ENCODE results near the gene CORO2B. TPM values are rescaled to one million over a fixed set of nuclear protein-coding genes. Genes with fewer than 3 reads are reported as not detected.
"Not testable (repeated sequence)": the region's sequence is repeated elsewhere in the genome, so short reads cannot be mapped to it uniquely, and the experiment has no call there.

The CORO2B gene
- total RNA-seq, 1 donor from 2014 or later: 3.9 TPM

DNA sequence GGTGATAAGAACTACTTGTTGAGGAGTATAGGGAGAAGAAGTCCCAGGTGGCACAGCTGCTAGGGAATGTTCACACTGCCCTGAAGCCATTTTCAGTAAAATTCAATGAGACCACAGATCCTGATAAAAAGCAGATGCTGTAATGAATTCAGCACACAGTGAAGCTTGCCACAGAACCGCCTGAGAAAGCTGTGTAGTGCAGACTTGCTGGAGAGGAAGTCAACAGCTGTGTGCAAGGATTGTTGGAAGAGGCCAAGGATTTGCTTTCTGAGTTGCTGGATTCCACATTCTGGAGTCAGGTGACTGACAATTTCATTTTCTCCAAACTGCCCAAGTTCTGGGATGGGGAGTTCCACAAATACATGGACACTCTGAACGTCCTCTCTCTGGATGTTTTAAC lies 171.0 kb downstream of the CORO2B start:
- no peaks in the 10 kb centered on the region for H3K4me1 Mint-ChIP-seq (ENCODE audit: unreplicated experiment)
- DNase-seq (ENCODE audit: extremely low spot score, unreplicated experiment): peak; percentile 22
- no peak overlapping the region for H3K4me3 Mint-ChIP-seq
- H3K36me3 Mint-ChIP-seq: no peaks in the 10 kb centered on the region
- H3K27me3 Mint-ChIP-seq: peaks cover 1% of the 10 kb centered on the region
- no peak overlapping the region for H3K27ac Mint-ChIP-seq
- H3K9me3 Mint-ChIP-seq: no peaks in the 10 kb centered on the region
- no peak for TF ChIP-seq CTCF (conservative IDR thresholded peaks at IDR 0.05)

DNA sequence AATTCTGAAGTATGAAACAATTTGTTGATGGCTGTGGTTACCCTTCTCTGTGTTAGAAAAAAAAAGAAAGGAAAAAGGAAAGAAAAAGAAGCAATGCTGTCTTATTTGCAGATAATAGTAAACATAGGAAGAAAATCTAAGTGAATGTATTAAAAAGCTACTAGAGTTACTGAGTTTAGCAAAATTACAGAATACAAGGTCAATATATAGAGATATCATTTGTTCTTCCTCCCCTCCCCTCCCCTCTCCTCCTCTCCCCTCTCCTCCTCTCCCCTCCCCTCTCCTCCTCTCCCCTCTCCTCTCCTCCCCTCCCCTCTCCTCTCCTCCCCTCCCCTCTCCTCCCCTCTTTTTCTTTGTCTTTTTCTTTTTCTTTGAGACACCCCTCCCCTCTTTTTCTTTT lies 172.8 kb downstream of the CORO2B start:
- no peaks in the 10 kb centered on the region for H3K9me3 Mint-ChIP-seq
- no peak overlapping the region for H3K4me3 Mint-ChIP-seq
- DNase-seq (ENCODE audit: extremely low spot score, unreplicated experiment): no peak
- TF ChIP-seq CTCF (conservative IDR thresholded peaks at IDR 0.05): no peak
- peaks cover 2% of the 10 kb centered on the region for H3K27me3 Mint-ChIP-seq
- H3K36me3 Mint-ChIP-seq: no peaks in the 10 kb centered on the region
- no peak overlapping the region for H3K27ac Mint-ChIP-seq
- H3K4me1 Mint-ChIP-seq (ENCODE audit: unreplicated experiment): no peaks in the 10 kb centered on the region

GRCh38 chr15:68755731-68756130 lies 176.9 kb downstream of the CORO2B start:
- DNase-seq (ENCODE audit: extremely low spot score, unreplicated experiment): peak; percentile 3
- peaks cover 2% of the 10 kb centered on the region for H3K27me3 Mint-ChIP-seq
- H3K4me3 Mint-ChIP-seq: no peak overlapping the region
- H3K36me3 Mint-ChIP-seq: no peaks in the 10 kb centered on the region
- H3K9me3 Mint-ChIP-seq: no peaks in the 10 kb centered on the region
- no peaks in the 10 kb centered on the region for H3K4me1 Mint-ChIP-seq (ENCODE audit: unreplicated experiment)
- H3K27ac Mint-ChIP-seq: no peak overlapping the region
- TF ChIP-seq CTCF (conservative IDR thresholded peaks at IDR 0.05): no peak

DNA sequence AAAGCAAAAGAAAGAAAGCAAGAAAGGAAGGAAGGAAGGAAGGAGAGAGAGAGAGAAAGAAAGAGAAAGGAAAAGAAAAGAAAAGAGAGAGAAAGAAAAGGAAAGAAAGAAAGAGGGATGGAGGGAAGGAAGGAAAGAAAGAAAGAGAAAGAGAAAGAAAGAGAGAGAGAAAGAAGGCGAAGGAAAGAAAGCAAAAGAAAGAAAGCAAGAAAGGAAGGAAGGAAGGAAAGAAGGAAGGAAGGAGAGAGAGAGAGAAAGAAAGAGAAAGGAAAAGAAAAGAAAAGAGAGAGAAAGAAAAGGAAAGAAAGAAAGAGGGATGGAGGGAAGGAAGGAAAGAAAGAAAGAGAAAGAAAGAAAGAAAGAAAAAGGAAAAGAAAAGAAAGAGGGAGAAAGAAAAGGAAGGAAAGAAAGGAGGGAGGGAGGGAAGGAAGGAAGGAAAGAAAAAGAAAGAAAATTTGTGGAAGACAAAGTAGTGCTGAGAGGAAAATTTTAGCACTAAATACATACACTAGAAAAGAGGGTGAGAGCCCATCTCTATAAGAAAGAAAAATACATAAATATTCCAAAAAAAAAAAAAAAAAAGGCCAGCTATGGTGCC lies 181.3 kb downstream of the CORO2B start:
- not testable (repeated sequence) for H3K36me3 Mint-ChIP-seq; H3K4me1 Mint-ChIP-seq (ENCODE audit: unreplicated experiment); H3K27me3 Mint-ChIP-seq; H3K4me3 Mint-ChIP-seq; DNase-seq (ENCODE audit: extremely low spot score, unreplicated experiment); H3K27ac Mint-ChIP-seq; H3K9me3 Mint-ChIP-seq

GRCh38 chr15:68763063-68763462 lies 184.3 kb downstream of the CORO2B start:
- H3K36me3 Mint-ChIP-seq: no peaks in the 10 kb centered on the region
- H3K4me1 Mint-ChIP-seq (ENCODE audit: unreplicated experiment): no peaks in the 10 kb centered on the region
- no peak for TF ChIP-seq CTCF (conservative IDR thresholded peaks at IDR 0.05)
- no peaks in the 10 kb centered on the region for H3K27me3 Mint-ChIP-seq
- no peak overlapping the region for H3K27ac Mint-ChIP-seq
- no peaks in the 10 kb centered on the region for H3K9me3 Mint-ChIP-seq
- no peak overlapping the region for H3K4me3 Mint-ChIP-seq
- DNase-seq (ENCODE audit: extremely low spot score, unreplicated experiment): peak; percentile 2

DNA sequence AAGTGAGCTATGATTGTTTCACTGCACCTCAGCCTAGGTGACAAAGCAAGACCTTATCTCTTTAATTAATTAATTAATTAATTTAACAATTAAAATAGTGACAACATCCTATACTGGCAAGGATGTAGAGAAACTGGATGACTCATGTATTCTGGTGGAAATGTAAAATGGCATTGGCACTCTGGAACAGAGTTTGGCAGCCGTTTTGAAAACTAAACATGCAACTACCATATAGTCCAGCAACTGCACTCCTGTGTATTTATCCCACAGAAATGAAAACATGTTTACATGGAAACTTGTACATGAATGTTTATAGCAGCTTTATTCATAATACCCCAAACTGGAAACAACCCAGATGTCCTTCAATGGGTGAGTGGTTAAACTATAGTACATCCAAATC lies 185.3 kb downstream of the CORO2B start:
- Mint-ChIP-seq H3K4me3 (no peak overlapping the region), H3K27me3 (no peaks in the 10 kb centered on the region), H3K4me1 (ENCODE audit: unreplicated experiment) (no peaks in the 10 kb centered on the region), H3K27ac (no peak overlapping the region), H3K9me3 (no peaks in the 10 kb centered on the region), H3K36me3 (no peaks in the 10 kb centered on the region)
- peak; percentile 7 for DNase-seq (ENCODE audit: extremely low spot score, unreplicated experiment)
- no peak for TF ChIP-seq CTCF (conservative IDR thresholded peaks at IDR 0.05)

Measured in type B pancreatic cell (in vitro differentiated cells).